Measurements from ENCODE around the gene ARSG. TPM values are rescaled to one million over a fixed set of nuclear protein-coding genes. Genes with fewer than 3 reads are reported as not detected.

The ARSG gene
- total RNA-seq, 4 donors from 2014 or later, result 3.1 to 6.8 (median 4.4) TPM

DNA sequence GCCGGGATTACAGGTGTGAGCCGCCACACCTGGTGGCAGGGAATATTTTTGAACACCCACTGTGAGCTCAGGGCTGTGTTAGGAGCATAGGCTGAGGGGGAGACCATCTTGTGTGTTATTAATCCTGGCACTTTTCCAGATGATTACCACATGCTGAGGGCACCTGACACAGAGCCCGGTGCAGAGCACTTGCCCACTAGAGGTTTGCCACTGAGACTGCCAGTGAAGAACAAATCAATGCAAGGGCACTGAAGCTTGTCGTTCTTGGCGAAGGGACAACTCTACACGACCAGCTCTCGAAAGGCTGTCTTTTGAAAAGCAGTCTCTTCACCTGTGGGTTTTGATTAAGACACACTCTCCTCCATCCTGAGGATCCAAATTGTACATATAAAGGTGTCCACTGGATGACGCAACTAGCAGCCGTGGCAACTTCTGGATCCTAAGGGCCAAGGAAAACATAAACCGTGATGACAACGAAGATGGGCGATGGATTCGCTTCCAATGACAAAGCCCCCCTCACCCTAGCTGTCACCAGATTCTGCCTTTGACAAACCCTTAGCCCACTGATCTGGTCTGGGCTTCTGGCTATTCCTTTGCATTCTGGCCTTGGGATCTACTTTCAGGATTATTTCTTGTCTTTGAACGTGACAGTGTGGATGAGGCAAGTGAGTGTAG, 137.3 kb downstream of the ARSG start:
- TF ChIP-seq, protein P1, sequence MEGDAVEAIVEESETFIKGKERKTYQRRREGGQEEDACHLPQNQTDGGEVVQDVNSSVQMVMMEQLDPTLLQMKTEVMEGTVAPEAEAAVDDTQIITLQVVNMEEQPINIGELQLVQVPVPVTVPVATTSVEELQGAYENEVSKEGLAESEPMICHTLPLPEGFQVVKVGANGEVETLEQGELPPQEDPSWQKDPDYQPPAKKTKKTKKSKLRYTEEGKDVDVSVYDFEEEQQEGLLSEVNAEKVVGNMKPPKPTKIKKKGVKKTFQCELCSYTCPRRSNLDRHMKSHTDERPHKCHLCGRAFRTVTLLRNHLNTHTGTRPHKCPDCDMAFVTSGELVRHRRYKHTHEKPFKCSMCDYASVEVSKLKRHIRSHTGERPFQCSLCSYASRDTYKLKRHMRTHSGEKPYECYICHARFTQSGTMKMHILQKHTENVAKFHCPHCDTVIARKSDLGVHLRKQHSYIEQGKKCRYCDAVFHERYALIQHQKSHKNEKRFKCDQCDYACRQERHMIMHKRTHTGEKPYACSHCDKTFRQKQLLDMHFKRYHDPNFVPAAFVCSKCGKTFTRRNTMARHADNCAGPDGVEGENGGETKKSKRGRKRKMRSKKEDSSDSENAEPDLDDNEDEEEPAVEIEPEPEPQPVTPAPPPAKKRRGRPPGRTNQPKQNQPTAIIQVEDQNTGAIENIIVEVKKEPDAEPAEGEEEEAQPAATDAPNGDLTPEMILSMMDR (IDR thresholded peaks at IDR 0.05; ENCODE audit: low read depth), result no peak

DNA sequence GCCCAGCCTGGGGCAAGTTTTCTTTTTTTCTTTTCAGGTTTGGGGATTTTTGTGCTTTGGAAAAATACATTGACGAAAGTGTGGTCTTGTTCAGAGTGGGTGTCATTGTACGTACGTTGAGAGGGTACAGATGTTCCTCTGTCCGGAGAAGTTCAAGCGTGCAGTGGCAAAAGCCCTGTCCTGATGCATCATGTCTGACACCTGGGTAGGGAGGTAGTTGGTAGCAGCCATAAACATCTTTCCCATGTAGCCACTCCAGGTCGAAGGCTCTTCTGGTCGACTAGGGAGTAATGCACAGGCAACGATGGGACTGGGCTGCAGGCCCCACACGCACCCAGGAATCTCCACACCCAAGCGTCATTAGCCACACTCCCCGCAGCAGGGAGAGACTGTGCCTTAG, 138.6 kb downstream of the ARSG start:
- TF ChIP-seq, protein P1 (IDR thresholded peaks at IDR 0.05; ENCODE audit: low read depth), result no peak

DNA sequence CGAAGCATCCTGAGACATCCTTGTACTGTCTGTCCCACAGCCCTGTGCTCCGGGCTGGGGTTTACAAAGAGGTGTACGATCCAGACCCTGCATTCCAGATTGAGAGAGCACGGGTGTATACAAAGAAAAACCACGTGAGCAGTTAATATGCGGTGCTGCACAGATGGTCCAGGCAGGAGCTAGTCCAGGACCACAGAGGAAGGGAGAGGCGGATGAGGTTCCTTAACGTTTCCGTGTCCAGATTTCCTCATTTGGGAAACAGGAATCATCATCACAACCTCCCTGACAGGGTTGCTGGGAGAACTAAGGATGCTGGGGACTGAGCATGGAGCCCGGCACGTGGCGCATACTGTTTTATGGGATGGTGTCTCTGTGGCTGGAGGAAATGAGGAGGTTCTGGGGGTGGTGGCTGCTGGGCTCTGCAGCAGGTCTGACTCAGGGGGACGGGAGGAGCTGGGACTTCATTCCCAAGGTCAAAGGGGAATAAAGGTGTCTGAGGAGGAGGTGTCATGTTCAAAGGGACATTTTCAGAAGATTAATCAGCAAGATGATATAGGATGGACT, 139.8 kb downstream of the ARSG start:
- TF ChIP-seq, protein P1 (IDR thresholded peaks at IDR 0.05; ENCODE audit: low read depth), result no peak

DNA sequence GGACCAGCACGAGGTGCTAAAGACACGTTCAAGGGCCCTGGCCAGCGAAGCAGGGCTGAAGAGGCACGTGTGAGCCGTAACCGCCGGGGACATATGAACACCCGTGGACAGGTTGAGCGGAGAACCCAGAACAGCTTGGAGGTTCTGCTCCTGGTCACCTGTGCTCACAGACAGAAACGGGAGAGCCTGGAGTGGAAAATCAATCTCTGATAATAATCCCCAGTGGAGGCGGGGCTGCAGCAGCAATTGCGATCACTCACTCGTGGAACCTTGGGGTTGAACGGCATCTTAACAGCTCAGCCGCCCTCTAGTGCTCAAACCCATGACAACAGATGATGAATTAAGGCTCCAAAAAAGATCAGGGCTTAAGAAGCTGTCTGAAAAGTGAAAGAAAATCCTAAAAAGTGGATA, 140.4 kb downstream of the ARSG start:
- TF ChIP-seq, protein P1 (IDR thresholded peaks at IDR 0.05; ENCODE audit: low read depth), result no peak

DNA sequence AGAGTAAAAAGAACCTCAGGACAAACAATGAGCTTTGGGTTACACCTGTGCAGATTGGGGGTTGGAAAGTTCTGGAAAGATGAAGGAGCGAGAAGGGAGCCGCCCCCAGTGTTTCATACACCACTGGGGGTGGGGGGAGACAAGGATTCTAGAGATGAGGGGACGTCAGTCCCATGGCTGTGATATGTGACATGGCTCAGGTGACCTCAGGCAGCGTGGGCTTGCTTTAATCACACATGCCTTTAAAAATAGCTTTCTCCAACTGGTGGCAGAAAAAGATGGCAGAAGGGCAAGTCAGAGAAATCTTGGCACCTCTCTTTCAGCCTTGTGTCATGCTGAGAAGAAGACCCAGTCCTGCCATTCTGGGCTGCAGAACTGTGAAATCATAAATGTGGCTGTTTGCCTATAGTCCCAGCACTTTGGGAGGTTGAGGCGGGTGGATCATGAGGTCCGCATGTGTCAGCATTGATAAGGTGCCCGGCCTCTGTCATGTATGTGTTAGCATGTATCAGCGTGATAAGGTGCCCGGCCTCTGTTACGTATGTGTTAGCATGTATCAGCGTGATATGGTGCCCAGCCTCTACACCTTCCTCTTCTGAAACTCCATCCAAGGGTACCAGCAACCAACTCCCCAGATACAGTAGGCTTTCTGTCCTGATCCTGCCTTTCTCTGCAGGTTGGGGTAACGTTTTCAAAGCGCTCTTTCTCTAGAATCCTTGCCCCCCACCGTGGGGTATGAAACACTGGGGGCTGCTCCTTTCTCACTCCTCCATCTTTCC, 141.0 kb downstream of the ARSG start:
- TF ChIP-seq, protein P1 (IDR thresholded peaks at IDR 0.05; ENCODE audit: low read depth), result no peak

DNA sequence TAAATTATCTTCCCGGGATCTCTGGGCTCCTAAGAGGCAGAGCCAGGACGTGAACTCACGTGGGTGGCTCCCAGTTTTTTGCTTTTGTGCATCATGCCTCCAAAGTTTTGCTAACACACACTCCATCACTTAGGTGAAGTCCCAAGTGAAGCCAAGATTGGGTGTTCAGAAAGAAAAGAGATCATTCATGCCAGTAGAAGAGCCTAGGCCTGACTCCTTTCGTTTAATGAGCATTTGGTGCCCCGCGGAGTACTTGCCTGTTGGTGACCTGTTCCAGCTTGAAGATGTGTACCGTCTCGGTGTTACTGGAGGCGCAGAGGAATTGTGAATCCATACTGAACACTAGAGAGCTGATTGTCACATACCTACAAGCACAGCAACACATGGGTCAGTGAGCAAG, 141.9 kb downstream of the ARSG start:
- TF ChIP-seq, protein P1 (IDR thresholded peaks at IDR 0.05; ENCODE audit: low read depth), result no peak

DNA sequence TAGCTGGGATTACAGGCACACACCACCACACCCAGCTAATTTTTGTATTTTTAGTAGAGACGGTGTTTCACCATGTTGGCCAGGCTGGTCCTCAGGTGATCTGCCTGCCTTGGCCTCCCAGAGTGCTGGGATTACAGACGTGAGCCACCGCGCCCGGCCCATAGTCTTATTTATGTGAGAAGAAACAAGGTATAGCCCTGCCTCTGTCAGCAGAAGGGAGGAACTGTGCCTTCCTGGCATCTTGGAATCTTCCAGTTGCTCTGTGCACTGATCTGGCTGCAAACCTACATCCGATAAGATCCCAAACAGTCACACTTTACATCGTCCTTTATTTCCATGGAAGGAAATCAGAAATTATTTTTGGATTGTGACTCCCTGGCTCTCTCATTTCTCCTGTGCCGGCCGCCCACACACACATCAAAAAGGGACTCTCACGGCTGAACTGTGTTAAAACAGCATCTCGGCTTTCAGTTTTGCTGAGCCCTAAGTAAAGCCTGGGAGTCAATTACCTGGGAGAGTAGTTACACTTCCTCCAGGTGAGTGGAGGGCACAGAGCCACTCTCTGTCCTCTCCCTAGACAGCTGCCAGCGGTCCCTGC, 142.7 kb downstream of the ARSG start:
- TF ChIP-seq, protein P1 (IDR thresholded peaks at IDR 0.05; ENCODE audit: low read depth), result no peak

Data from subcutaneous adipose tissue (tissue), 4 donors.